Measurements from ENCODE around the gene CPZ. TPM values are rescaled to one million over a fixed set of nuclear protein-coding genes. Genes with fewer than 3 reads are reported as not detected.

Gene CPZ
- total and polyA plus RNA-seq, 7 donors = 0.04 to 0.30 (median 0.08) TPM; not detected in 4

DNA sequence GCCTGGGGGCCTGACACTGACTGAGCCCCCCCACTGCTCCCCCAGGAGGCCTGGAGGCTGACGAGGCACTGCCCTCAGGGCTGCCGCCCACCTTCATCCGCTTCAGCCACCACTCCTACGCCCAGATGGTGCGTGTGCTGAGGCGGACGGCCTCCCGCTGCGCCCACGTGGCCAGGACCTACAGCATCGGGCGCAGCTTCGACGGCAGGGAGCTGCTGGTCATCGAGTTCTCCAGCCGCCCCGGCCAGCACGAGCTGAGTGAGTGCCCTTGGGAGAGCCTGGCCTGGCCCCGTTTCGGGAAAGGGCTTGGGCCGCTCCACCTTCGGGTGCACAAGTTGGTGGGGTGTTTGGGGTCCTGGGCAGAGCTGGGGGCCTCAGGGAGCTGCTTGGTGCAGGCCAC, 11.4 kb downstream of the CPZ start:
- Histone ChIP-seq H3K4me3 (no peak overlapping the region), H3K36me3 (ENCODE audit: insufficient read depth in 1 of 2, low read depth in 1 of 2) (no peaks in the 10 kb centered on the region), H3K27me3 (ENCODE audit: insufficient read depth in 3 of 3, low read length in 2 of 3) (peaks cover 0 to 11% (median 3%) of the 10 kb centered on the region in 3 donors), H3K27ac (no peak overlapping the region), H3K9me3 (no peaks in the 10 kb centered on the region), H3K4me1 (no peaks in the 10 kb centered on the region)
- intact Hi-C loops (cut with DNase I) = loop anchor here (10.0 kb wide), 2 partner anchors 311 to 1879 kb away; no protein-coding TSS in a partner anchor
- TF ChIP-seq, protein P1, sequence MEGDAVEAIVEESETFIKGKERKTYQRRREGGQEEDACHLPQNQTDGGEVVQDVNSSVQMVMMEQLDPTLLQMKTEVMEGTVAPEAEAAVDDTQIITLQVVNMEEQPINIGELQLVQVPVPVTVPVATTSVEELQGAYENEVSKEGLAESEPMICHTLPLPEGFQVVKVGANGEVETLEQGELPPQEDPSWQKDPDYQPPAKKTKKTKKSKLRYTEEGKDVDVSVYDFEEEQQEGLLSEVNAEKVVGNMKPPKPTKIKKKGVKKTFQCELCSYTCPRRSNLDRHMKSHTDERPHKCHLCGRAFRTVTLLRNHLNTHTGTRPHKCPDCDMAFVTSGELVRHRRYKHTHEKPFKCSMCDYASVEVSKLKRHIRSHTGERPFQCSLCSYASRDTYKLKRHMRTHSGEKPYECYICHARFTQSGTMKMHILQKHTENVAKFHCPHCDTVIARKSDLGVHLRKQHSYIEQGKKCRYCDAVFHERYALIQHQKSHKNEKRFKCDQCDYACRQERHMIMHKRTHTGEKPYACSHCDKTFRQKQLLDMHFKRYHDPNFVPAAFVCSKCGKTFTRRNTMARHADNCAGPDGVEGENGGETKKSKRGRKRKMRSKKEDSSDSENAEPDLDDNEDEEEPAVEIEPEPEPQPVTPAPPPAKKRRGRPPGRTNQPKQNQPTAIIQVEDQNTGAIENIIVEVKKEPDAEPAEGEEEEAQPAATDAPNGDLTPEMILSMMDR (IDR thresholded peaks at IDR 0.05) = no peak
- DNase-seq (no peak), ATAC-seq (no peak)
- 84 to 87% (median 86%) methylated on average over 22 of the region's 22 CpGs for WGBS, 3 donors

DNA sequence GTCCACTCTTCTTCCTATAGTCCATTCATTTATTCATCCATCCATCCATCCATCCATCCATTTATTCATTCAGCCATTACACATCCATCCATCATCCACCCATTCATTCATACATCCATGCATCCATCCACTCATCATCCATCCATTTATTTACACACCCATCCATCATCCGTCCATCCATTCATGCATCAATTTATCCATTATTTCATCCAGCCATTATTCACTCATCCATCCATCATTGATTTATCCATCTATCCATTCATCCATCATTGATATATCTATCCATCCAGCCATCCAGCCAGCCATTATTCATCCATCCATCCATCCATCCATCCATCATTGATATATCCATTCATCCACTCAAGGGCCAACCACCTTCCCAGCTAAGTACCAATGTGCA, 12.7 kb downstream of the CPZ start:
- no peak for ATAC-seq
- 91 to 97% (median 96%) methylated on average over 1 of the region's 1 CpG for WGBS, 3 donors
- intact Hi-C loops (cut with DNase I) = loop anchor here (10.0 kb wide), 2 partner anchors 310 to 1880 kb away; no protein-coding TSS in a partner anchor

DNA sequence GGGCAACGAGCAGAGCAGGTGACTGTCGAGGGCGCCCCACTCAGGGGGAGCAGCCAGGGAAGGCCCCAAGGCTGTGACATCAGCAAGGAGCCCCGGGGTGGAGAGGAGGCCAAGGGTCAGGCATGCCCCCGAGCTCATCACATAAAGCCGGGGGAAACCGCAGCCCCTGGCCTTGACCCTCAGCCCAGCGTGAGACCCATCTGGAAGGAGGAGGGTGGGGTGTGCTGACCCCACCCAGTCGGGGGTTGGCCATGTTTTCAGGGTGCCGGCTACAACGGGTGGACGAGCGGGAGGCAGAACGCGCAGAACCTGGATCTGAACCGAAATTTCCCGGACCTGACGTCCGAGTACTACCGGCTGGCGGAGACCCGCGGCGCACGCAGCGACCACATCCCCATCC, 13.9 kb downstream of the CPZ start:
- Histone ChIP-seq H3K4me1 (no peaks in the 10 kb centered on the region), H3K27me3 (ENCODE audit: insufficient read depth in 3 of 3, low read length in 2 of 3) (peaks cover 0 to 2% (median 0%) of the 10 kb centered on the region in 3 donors), H3K9me3 (no peaks in the 10 kb centered on the region), H3K4me3 (no peak overlapping the region), H3K27ac (no peak overlapping the region), H3K36me3 (ENCODE audit: insufficient read depth in 1 of 2, low read depth in 1 of 2) (no peaks in the 10 kb centered on the region)
- 87 to 89% (median 87%) methylated on average over 13 to 26 of the region's 26 CpGs for WGBS, 3 donors
- DNase-seq = no peak
- ATAC-seq = no peak
- intact Hi-C loops (cut with DNase I) = loop anchor here (10.0 kb wide), 2 partner anchors 308 to 1882 kb away; no protein-coding TSS in a partner anchor
- TF ChIP-seq, protein P1 (IDR thresholded peaks at IDR 0.05) = no peak

More for the DNA sequence above, 12.7 kb downstream of the CPZ start:
- Histone ChIP-seq H3K9me3 (no peaks in the 10 kb centered on the region), H3K4me1 (no peaks in the 10 kb centered on the region), H3K27ac (no peak overlapping the region), H3K36me3 (ENCODE audit: insufficient read depth in 1 of 2, low read depth in 1 of 2) (no peaks in the 10 kb centered on the region), H3K4me3 (no peak overlapping the region), H3K27me3 (ENCODE audit: insufficient read depth in 3 of 3, low read length in 2 of 3) (peaks cover 0 to 9% (median 5%) of the 10 kb centered on the region in 3 donors)
- TF ChIP-seq, protein P1 (IDR thresholded peaks at IDR 0.05) = no peak
- no peak for DNase-seq

DNA sequence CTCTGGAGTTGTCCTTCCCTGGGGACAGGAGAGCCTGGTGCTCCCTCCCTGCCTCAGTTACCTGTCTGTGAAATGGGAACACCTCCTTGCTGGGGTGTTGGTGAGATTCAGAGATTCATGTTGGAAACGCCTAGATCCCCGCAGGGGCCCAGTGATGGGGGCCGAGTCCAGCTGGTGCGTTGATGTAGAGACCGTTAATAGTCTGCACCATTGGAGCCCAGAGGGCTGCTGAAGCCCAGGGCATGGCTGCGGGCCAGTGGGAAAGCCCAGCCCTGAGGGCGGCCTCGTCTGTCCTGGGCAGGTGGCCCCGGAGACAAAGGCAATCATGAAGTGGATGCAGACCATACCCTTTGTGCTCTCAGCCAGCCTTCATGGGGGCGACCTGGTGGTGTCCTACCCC, 14.4 kb downstream of the CPZ start:
- no peak overlapping the region for H3K4me3 ChIP-seq
- intact Hi-C loops (cut with DNase I) = loop anchor here (10.0 kb wide), 2 partner anchors 308 to 1882 kb away; no protein-coding TSS in a partner anchor
- ATAC-seq = no peak
- H3K4me1 ChIP-seq = no peaks in the 10 kb centered on the region
- no peaks in the 10 kb centered on the region for H3K36me3 ChIP-seq (ENCODE audit: insufficient read depth in 1 of 2, low read depth in 1 of 2)
- DNase-seq = no peak
- H3K27me3 ChIP-seq (ENCODE audit: insufficient read depth in 3 of 3, low read length in 2 of 3) = peaks cover 0 to 2% (median 0%) of the 10 kb centered on the region in 3 donors
- 70 to 71% (median 71%) methylated on average over 9 to 10 of the region's 10 CpGs for WGBS, 3 donors
- H3K27ac ChIP-seq = no peak overlapping the region
- TF ChIP-seq, protein P1 (IDR thresholded peaks at IDR 0.05) = no peak
- H3K9me3 ChIP-seq = no peaks in the 10 kb centered on the region
